Measurements from ENCODE around the gene NCL.

- TF ChIP-seq CTCF (IDR thresholded peaks at IDR 0.05) (no peak), POLR2A (IDR thresholded peaks at IDR 0.05) (no peak)
Measured at GRCh38 chr2:231502596-231502995, 38.3 kb upstream of the NCL start.

Data from ovary (tissue), 3 donors.